EL (cell line): ENCODE results near the gene MEGF6.
A peak's percentile ranks its signal among the peaks of the same experiment; 100 is the strongest.

ENCODE experiments used
- DNase-seq: peaks from one replicate; pipeline ENCODE4 v3.0.0-alpha.2; 2016

MEGF6 gene

DNA sequence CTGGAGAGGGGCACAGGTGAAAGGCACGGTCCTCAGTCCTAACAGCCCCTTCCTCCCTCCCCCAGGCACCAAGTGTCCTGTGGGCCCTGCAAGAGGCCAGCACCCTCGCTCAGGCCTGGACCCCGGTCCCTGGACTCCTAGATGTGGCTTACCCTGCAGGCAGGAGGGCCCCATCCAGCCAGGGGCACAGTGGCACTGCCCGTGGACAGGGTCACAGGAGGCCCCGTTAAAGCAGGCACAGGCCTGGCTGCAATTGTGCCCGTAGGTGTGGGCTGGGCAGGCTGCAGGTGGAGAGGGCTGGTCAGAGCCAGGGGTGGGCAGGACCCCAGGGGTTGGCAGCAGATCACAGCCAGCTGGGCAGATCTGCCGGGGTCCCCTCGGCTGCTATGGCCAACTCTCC, 112.3 kb downstream of the MEGF6 start:
- no peak for DNase-seq

- no peak for DNase-seq
These were observed 112.9 kb downstream of the MEGF6 start for GRCh38 chr1:3498246-3498930.

DNA sequence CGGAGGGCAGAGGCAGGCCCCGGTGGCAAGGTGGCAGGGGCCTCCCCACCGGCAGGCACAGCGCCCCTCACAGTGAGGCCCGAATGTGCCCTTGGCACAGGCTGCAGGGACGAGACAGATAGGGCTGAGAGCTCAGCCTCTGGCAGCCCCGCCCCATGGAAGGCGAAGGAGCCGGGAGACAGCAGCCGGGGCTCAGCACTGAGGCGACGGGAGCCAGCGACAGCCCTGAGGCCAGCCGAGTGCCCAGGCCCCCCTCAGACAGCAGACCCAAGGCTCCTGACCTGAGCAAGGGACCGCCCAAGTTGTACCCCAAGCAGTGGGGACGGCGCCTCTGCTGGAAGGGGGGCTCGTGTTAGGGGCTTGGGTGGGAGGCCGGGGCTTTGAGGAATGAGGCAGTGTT, 113.8 kb downstream of the MEGF6 start:
- no peak for DNase-seq

- DNase-seq, result no peak
These were observed 114.4 kb downstream of the MEGF6 start for GRCh38 chr1:3496916-3497315.

DNA sequence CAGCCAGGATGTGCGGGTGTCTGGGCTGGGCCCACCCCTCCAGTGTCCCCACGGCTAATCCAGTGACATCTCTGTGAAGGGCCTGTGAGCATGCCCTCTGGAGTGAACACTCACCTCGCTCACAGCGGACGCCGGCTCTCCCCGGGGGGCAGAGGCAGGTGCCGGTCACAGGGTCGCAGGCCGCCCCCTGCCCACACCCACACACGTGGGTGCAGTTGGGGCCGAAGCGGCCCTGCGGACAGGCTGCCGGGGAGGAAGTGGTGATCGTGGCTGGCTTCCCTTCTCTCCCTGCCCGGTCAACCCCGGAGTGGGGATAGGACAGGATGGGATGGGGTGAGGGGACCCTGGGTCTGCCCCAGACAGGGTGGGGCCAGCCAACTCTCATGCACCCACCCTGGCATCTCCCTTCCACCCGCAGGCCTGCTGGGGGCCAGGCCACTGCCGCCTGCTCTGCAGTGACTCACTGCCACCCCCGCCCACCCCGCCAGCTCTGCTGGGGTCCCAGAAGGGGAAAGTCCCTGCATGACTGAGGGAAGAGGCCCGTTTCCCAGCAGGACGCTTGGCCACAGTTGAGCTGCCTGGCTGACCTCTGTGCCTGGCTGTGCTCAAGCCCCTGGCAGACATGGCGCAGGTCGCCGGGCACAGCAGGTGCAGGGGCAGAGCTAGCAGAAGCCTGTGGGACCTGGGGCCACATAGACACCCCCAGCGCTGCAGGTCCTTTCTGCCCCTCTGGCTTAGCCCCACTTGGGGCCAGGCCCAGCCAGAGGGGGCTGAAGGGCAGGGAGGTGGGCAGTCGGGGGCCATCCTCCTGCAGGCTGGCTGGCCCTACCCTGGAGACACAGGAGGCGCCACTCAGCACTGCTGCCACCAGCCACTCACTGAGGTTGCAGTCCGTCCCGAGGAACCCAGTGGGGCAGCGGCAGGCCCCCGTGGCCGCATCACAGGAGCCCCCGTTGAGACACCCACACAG, 115.2 kb downstream of the MEGF6 start:
- peak; percentile 73 for DNase-seq

GRCh38 chr1:3494321-3495308, 116.7 kb downstream of the MEGF6 start:
- DNase-seq, result no peak

DNA sequence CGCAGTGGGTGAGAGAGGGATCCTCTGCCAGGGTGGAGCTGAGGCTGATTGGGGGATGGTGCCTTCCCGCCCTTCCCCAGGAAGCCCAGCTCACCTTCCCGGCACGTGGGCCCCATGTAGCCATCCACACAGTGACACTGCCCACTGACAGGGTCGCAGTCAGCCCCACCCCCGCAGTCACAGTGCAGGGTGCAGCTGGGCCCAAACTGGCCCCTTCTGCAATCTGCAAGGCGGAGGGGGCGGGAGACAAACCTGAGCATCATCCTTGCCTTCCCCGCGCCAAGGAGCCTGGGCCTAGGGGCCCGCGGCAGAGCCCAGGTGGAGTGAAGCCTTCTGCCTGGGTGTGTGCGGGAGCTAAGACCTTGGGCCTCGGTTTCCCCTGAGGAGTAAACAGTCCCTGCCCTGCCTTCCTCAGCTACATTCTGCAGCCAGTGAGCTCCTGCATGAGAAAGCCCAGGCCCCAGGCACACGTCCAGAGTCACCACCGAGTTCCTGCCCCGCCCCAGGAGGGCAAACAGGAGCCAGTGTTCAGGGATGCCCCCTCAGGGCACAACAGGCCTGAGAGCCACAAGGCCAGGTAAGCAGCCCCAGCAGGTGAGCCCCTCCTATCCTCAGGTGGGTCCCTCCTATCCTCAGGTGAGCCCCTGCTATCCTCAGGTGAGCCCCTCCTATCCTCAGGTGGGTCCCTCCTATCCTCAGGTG, 118.6 kb downstream of the MEGF6 start:
- DNase-seq, result no peak

- DNase-seq, result peak; percentile 62
These were observed 119.7 kb downstream of the MEGF6 start for GRCh38 chr1:3491291-3492246.

GRCh38 chr1:3490046-3490745, 121.1 kb downstream of the MEGF6 start:
- DNase-seq, result no peak

DNA sequence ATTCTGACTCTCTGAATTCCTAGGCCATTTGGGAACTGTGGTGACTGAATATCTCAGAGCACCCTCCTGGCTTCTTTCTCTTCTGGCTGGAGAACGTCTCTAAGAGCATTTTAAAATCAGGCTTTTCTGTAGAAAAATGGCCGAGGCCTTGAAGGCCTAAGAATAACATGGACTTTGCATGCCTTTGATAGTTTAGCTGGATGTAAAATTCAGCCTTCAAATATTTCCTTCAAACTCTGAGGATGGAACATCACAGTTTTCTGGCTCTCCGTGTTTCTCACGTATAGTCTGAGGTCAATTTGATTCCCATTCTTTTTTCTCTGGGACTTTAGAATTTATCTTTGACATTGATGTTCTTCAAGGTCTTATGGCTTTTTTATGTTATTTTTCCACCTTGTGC, 122.9 kb downstream of the MEGF6 start:
- no peak for DNase-seq

DNA sequence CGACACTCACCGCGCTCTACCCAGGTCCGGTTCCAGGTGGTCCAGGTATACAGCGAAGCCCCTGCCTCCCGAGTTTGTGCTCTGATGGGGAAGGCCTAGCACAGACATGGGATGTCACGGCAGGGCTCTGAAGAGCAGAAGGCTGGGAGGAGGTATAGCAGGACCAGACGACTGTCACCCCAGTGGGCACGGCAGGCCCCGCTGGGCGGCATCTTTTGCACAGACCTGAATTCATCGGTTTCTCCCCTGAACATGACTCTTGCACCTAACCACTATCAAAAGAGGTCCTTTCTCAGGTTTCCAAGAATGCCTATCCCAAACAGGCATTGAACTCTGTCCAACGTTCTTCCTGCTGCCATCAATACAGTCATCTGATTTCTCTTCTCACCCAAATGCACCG, 126.3 kb downstream of the MEGF6 start:
- no peak for DNase-seq

DNA sequence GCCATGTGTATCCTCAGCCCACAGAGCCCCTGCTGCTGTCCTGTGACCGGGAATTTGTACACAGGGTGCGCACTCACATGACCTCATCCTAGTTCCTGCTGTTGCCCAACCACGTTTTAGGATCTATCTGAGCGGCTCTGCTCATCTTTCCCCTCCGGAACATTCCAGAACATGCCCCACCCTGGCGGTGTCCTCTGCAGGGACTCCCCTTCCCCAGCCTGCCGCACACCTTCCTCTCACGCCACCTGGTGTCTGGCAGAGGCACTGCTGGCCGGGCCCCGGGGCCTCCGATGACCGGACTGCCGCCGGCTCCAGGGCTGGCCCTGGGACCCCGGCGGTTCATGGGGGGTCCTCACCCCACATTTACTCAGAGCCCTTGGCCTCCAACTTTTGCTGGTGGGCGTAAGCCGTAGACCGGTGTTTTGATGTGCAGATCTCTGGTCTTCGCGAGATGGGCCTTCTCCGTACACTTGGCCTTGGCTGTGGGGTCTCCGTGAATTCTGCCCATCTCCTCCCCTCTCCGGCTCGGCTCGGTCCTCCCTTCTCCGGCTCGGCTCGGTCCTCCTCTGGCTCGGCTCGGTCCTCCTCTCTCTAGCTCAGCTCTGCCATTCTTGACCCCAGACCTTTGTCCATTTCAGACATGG, 127.4 kb downstream of the MEGF6 start:
- DNase-seq, result peak; percentile 29

DNA sequence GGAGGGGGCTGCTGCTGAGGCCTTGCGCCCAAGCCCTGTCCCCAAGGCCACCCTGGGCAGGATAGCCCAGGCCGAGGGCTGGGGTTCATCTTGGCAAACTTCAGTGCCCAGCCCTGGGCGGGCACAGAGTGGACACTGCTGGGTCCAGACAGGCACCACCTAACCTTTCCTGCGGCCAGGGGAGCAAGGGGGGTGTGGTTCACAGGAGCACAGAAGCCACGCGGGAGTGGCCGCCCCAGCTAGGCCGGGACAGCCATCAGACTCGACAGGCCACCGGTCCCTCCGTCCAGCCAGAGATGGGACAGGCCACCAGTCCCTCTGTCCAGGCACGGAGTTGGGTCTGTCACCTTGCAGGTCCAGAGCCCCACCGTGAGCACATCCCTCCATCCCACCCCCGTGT, 127.9 kb downstream of the MEGF6 start:
- DNase-seq, result no peak

GRCh38 chr1:3482378-3482849, 128.9 kb downstream of the MEGF6 start:
- DNase-seq, result peak; percentile 67

GRCh38 chr1:3481836-3482375, 129.4 kb downstream of the MEGF6 start:
- no peak for DNase-seq

GRCh38 chr1:3481046-3481445, 130.3 kb downstream of the MEGF6 start:
- no peak for DNase-seq

DNA sequence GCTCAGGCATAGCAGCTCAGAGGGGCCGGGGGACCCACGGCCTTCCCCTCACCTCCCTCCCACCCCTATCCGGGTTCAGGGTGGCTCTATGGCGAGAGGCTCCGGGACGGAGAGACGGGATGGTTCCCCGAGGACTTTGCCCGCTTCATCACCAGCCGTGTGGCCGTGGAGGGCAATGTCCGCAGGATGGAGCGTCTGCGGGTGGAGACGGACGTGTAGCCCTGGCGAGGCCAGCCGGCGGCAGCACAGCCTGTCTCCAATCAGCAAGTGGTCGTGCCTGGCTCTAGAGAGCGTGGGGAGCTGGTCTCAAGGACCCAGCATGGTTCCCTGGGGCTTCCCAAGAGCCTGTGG, 131.0 kb downstream of the MEGF6 start:
- DNase-seq, result no peak

DNA sequence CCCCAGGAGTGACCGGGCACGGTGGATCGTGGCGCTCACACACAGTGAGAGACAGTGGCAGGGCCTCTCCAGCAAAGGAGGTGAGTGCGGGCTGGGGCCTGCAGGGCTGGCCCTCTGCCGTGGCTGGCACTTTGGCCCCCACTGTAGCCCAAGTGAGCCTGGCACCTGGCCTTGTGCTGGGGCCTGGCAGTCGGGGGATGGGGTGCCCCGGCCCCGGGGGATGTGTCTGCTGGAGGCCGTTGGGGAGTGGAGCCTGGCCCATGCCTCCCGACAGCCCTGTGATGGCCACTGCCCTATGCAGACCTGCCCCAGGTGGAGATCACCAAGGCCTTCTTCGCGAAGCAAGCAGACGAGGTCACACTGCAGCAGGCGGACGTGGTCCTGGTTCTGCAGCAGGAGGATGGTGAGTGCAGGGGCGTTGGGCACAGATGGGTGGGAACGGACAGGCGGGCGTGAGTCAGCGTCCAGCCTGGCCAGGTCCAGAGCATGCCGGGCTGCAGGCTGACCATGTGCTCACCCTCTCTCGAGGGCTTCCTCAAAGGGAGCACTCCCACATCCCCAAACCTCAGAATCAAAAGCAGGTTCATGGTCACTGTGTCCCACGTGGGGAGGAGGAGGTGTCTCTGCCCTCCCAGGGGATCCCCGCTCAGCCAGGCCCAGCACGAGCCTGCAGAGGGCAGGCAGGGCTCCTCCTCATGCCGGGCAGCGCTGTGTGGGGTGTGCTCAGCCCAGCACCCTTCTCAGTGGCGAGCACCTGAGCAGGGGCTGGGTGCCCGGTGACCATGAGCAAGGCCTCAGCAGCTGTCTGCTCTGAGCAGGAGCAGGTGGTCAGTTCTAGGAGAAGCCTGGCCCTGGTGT, 131.6 kb downstream of the MEGF6 start:
- no peak for DNase-seq

DNA sequence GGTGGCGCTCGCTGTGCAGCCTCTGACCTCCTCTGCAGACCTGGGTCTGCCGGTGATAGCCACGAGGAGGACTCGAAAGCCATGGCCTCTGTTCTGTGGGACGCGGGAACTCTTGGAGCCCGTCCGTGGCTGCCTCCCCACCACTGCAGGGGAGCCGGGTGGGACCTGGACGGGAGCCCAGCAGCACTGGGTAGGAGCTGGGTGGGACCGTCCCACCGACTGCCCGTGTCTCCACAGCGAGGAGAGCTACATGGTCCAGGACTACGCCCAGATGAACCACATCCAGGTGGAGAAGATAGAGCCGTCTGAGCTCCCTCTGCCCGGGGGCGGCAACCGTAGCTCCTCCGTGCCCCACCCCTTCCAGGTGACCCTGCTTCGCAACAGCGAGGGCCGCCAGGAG, 133.1 kb downstream of the MEGF6 start:
- DNase-seq, result no peak
